GM12878 (cell line): ENCODE results near the gene C19orf12. TPM values are rescaled to one million over a fixed set of nuclear protein-coding genes. Genes with fewer than 3 reads are reported as not detected.

Experiments used
- ATAC-seq: fragments of 200-7000 bp; cut with Tn5 transposase; 3 replicates; pipeline ENCODE4 v1.9.1; 2020; ENCODE audit warnings: mild to moderate bottlenecking, moderate library complexity
- BruUV-seq: library from RNA; stranded (reverse); fragments of 400-500 nt; replicated peaks from 2 replicates; lab custom pipeline; 2021; lab: Mats Ljungman, UMichigan
- CTCF ChIA-PET: fragments of 300-600 bp; sonication (Branson Sonifier 250); formaldehyde crosslinking; extraction: SDS; loops from one replicate; lab custom pipeline; 2021; ENCODE audit warnings: inconsistent platforms; lab: Yijun Ruan, JAX
- POLR2A ChIA-PET: fragments of 350-600 bp; formaldehyde crosslinking; extraction: SDS; loops from one replicate; lab custom pipeline; 2021; ENCODE audit warnings: inconsistent platforms; lab: Charles Lee
- RAD21 ChIA-PET: fragments of 300-600 bp; sonication (Branson Sonifier 250); formaldehyde crosslinking; loops from one replicate; lab custom pipeline; 2023; ENCODE audit warnings: antibody characterized with exemption; ENCODE audit not compliant: unreplicated experiment; lab: Charles Lee
- SMC1A ChIA-PET: fragments of 300-600 bp; sonication (Branson Sonifier 250); formaldehyde crosslinking; loops from one replicate; lab custom pipeline; 2023; ENCODE audit not compliant: unreplicated experiment, uncharacterized antibody; lab: Charles Lee
- DNase-seq: peaks from one replicate; pipeline ENCODE4 v3.0.0-alpha.2; 2011; ENCODE audit warnings: low read depth, low spot score
- FAIRE-seq: peaks from 3 replicates; lab custom pipeline; 2011; peaks lifted over from hg19 to GRCh38; lab: Jason Lieb, UNC
- H2AFZ ChIP-seq: 2 replicates; pipeline ENCODE4 v1.6.0; 2011; ENCODE audit warnings: low read depth, low read length, control low read depth; ENCODE audit not compliant: control insufficient read depth
- H3K27ac ChIP-seq: 2 replicates; pipeline ENCODE4 v1.5.1; 2011; ENCODE audit warnings: control low read depth; ENCODE audit not compliant: control insufficient read depth, insufficient read depth
- H3K27me3 ChIP-seq, 2 experiments: replicated peaks in 1 of 2; 2 replicates each; pipeline versions ENCODE4 v1.6.0 to v1.6.1; 2011; ENCODE audit warnings: low read length in 1 of 2; ENCODE audit not compliant: control insufficient read depth in 2 of 2, insufficient read depth in 2 of 2
- H3K36me3 ChIP-seq, 2 experiments: 2 replicates each; pipeline ENCODE4 v1.5.1; 2011; ENCODE audit warnings: low read length in 1 of 2; ENCODE audit not compliant: control insufficient read depth in 2 of 2, insufficient read depth in 2 of 2
- H3K4me1 ChIP-seq: 2 replicates; pipeline ENCODE4 v1.6.1; 2011; ENCODE audit warnings: mild to moderate bottlenecking, low read length, moderate library complexity, mixed read lengths; ENCODE audit not compliant: control insufficient read depth, insufficient read depth
- H3K4me2 ChIP-seq: 2 replicates; pipeline ENCODE4 v1.6.0; 2011; ENCODE audit warnings: control low read depth; ENCODE audit not compliant: control insufficient read depth, insufficient read depth
- H3K4me3 ChIP-seq: fragments of 200-600 bp; sonication (generic); 2 replicates; pipeline ENCODE4 v1.5.1; 2016
- H3K79me2 ChIP-seq: 2 replicates; pipeline ENCODE4 v1.6.0; 2011; ENCODE audit warnings: low read length; ENCODE audit not compliant: control insufficient read depth, insufficient read depth
- H3K9ac ChIP-seq: 2 replicates; pipeline ENCODE4 v1.8.0; 2011; ENCODE audit warnings: low read length, control low read depth, mixed read lengths; ENCODE audit not compliant: control insufficient read depth, insufficient read depth
- H3K9me3 ChIP-seq: replicated peaks from 3 replicates; pipeline ENCODE4 v1.5.1; 2011; ENCODE audit warnings: mild to moderate bottlenecking, low read length; ENCODE audit not compliant: control insufficient read depth, insufficient read depth
- H4K20me1 ChIP-seq: 2 replicates; pipeline ENCODE4 v1.6.0; 2011; ENCODE audit not compliant: control insufficient read depth, insufficient read depth
- BMI1 ChIP-seq: fragments of 450-650 bp; IDR thresholded peaks from 2 replicates; pipeline ENCODE4 v1.6.1; 2016; ENCODE audit warnings: mild to moderate bottlenecking, moderate library complexity, borderline replicate concordance
- BRCA1 ChIP-seq: IDR thresholded peaks from 2 replicates; pipeline ENCODE4 v1.6.1; 2011; ENCODE audit warnings: low read depth, low read length, improper control_type of control experiment
- DPF2 ChIP-seq: fragments of 450-650 bp; IDR thresholded peaks from 2 replicates; pipeline ENCODE4 v1.6.1; 2017; ENCODE audit warnings: mild to moderate bottlenecking
- EZH2 ChIP-seq: IDR thresholded peaks from 2 replicates; pipeline ENCODE4 v1.6.1; 2012; ENCODE audit warnings: low read depth, mild to moderate bottlenecking, control low read depth, inconsistent platforms, low read length, borderline replicate concordance; ENCODE audit not compliant: control insufficient read depth
- FOXM1 ChIP-seq: IDR thresholded peaks from 2 replicates; pipeline ENCODE4 v1.6.1; 2012; ENCODE audit warnings: low read depth, mild to moderate bottlenecking, inconsistent platforms, low read length, moderate library complexity
- GATAD2B ChIP-seq: fragments of 450-650 bp; conservative IDR thresholded peaks from 2 replicates; pipeline ENCODE4 v1.6.1; 2017; ENCODE audit warnings: low read depth, mild to moderate bottlenecking, moderate library complexity
- KDM1A ChIP-seq: fragments of 200-600 bp; sonication (generic); IDR thresholded peaks from 2 replicates; pipeline ENCODE4 v1.6.1; 2016; ENCODE audit warnings: borderline replicate concordance
- NR2C2 ChIP-seq: IDR thresholded peaks from 2 replicates; pipeline ENCODE4 v1.6.1; 2011; ENCODE audit warnings: borderline replicate concordance, low read depth; ENCODE audit not compliant: control insufficient read depth, insufficient read length
- NR2F1 ChIP-seq: fragments of 450-650 bp; conservative IDR thresholded peaks from 2 replicates; pipeline ENCODE4 v1.6.1; 2017; ENCODE audit warnings: mild to moderate bottlenecking
- PML ChIP-seq: IDR thresholded peaks from 2 replicates; pipeline ENCODE4 v1.6.1; 2012; ENCODE audit warnings: low read length, inconsistent platforms
- POU2F2 ChIP-seq: IDR thresholded peaks from 3 replicates; pipeline ENCODE4 v1.6.1; 2011; ENCODE audit warnings: low read depth, mild to moderate bottlenecking, low read length, borderline replicate concordance
- RCOR1 ChIP-seq: conservative IDR thresholded peaks from 2 replicates; pipeline ENCODE4 v1.6.1; 2012; ENCODE audit warnings: low read depth, low read length, improper control_type of control experiment
- RUNX3 ChIP-seq: IDR thresholded peaks from 2 replicates; pipeline ENCODE4 v1.6.1; 2012; ENCODE audit warnings: low read length, inconsistent platforms
- SMC3 ChIP-seq: IDR thresholded peaks from 2 replicates; pipeline ENCODE4 v1.6.1; 2011; ENCODE audit warnings: low read length, improper control_type of control experiment, borderline replicate concordance
- TBL1XR1 ChIP-seq: IDR thresholded peaks from 2 replicates; pipeline ENCODE4 v1.6.1; 2012; ENCODE audit warnings: low read depth, low read length, improper control_type of control experiment
- TCF12 ChIP-seq: IDR thresholded peaks from 2 replicates; pipeline ENCODE4 v1.6.1; 2011; ENCODE audit warnings: low read depth, mild to moderate bottlenecking, low read length
- WGBS: methylation state at CpG from one replicate; pipeline ENCODE4 v1.1.6; 2016; ENCODE audit warnings: low lambda C conversion rate; ENCODE audit not compliant: insufficient replicate concordance, insufficient coverage; ENCODE audit errors: missing lambda C conversion rate; 5-methylcytosine and 5-hydroxymethylcytosine counted together
- in situ Hi-C: fragments of 300-500 bp; cut with MboI; formaldehyde crosslinking; loops from 9 replicates; pipeline ENCODE4 v1.14.3; 2018; ENCODE audit warnings: mixed read lengths
- intact Hi-C: fragments of 100-400 bp; cut with micrococcal nuclease; formaldehyde crosslinking; loops from one replicate; pipeline ENCODE4 v1.14.2; 2022; ENCODE audit not compliant: unreplicated experiment
- polyA plus RNA-seq, 11 experiments: library from polyadenylated mRNA; depleted of rRNA in 4 of 11; unstranded in 6 of 11; stranded (reverse) in 5 of 11; fragments of >200 nt; fragmentation: Nextera tagmentation in 4 of 11; fragmentation: Illumina TruSeq in 1 of 11; extraction: Ambion mirVana in 4 of 11; extraction: Trizol in 1 of 11; gene quantifications; 1 replicate in 1 of 11; 2 replicates in 10 of 11; pipeline versions ENCODE4 v1.2.1 to v1.2.3, GENCODE V29; 2011 to 2016; ENCODE audit warnings: inconsistent platforms in 2 of 11, missing spikeins in 2 of 11, low read depth in 1 of 11
- total RNA-seq, 4 experiments: library from RNA; depleted of rRNA in 3 of 4; stranded (reverse); fragments of >200 nt in 3 of 4; fragmentation: Illumina TruSeq in 1 of 4; extraction: Trizol in 1 of 4; gene quantifications; 2 replicates each; pipeline versions ENCODE4 v1.2.1 to v1.2.3, GENCODE V29; 2013 to 2021
- TF ChIP-seq, protein P1 (sequence below), 3 experiments: IDR thresholded peaks in 2 of 3; conservative IDR thresholded peaks in 1 of 3; 2 replicates each; pipeline ENCODE4 v1.5.1; 2011; ENCODE audit warnings: low read depth in 3 of 3, low read length in 3 of 3, mild to moderate bottlenecking in 3 of 3, control low read depth in 2 of 3, moderate library complexity in 2 of 3, inconsistent platforms in 1 of 3, mixed read lengths in 1 of 3; ENCODE audit not compliant: control insufficient read depth in 2 of 3, insufficient read depth in 1 of 3; ENCODE audit errors: extremely low read depth in 1 of 3
- TF ChIP-seq, protein P2 (sequence below): fragments of 450-650 bp; IDR thresholded peaks from 2 replicates; pipeline ENCODE4 v1.6.1; 2016; ENCODE audit warnings: mild to moderate bottlenecking

The C19orf12 gene
- total and polyA plus RNA-seq, 10 of the 15 experiments (the other 5 are each of a cell fraction or from before 2014, with no cell fraction given) = 2.3 to 23.5 (median 20.3) TPM

- FAIRE-seq (no peak), ATAC-seq (no peak)
- H3K4me3 ChIP-seq = peak overlapping the region; percentile 92; the same call in 1 of the 2 replicates
Observed at GRCh38 chr19:29668746-29669609, 46.1 kb downstream of the C19orf12 start.

More at GRCh38 chr19:29668746-29669609, 46.1 kb downstream of the C19orf12 start:
- CTCF ChIA-PET = interaction anchor here (0.6 to 6.5 kb wide), 7 partner anchors 11 to 59 kb away, joined by 3 to 111 read pairs (median 26); partner anchors contain the start of gene C19orf12
- in situ Hi-C loops (loop anchor here (10.0 kb wide), 1 partner anchor 54 kb away; no protein-coding TSS in a partner anchor), intact Hi-C loops (no loop called here)
- SMC1A ChIA-PET = interaction anchor here (0.7 to 4.7 kb wide), 11 partner anchors 7 to 70 kb away, joined by 3 to 42 read pairs (median 4); no protein-coding TSS in a partner anchor
- 67% methylated on average over 13 of the region's 13 CpGs for WGBS
- Histone ChIP-seq H4K20me1 (no peaks in the 10 kb centered on the region), H3K36me3 (peaks cover 4 to 5% of the 10 kb centered on the region in 2 experiments), H2AFZ (no peak overlapping the region), H3K4me1 (peaks cover 68% of the 10 kb centered on the region), H3K9ac (peak overlapping the region; percentile 69), H3K27ac (peak overlapping the region; percentile 84), H3K27me3 (no peaks in the 10 kb centered on the region), H3K4me2 (peak overlapping the region; percentile 89), H3K9me3 (no peaks in the 10 kb centered on the region), H3K79me2 (peaks cover 79% of the 10 kb centered on the region)
- no TSS peak for BruUV-seq
- RAD21 ChIA-PET = interaction anchor here (1.0 to 5.3 kb wide), 3 partner anchors 46 to 62 kb away, joined by 3 to 78 read pairs (median 37); partner anchors contain the start of gene C19orf12
- POLR2A ChIA-PET = interaction anchor here (0.7 to 2.3 kb wide), 8 partner anchors 20 to 499 kb away, joined by 3 to 16 read pairs (median 5); partner anchors contain the start of genes C19orf12 and POP4
- no peak for TF ChIP-seq FOXM1
- 0 out of 2 replicates have a peak, but pooled peaks have one; percentile 14 for TF ChIP-seq DPF2
- TF ChIP-seq TBL1XR1 = no peak
- TF ChIP-seq SMC3 = peak; percentile 10; the same call in 1 of the 2 replicates
- no peak for TF ChIP-seq KDM1A
- TF ChIP-seq, protein P1, sequence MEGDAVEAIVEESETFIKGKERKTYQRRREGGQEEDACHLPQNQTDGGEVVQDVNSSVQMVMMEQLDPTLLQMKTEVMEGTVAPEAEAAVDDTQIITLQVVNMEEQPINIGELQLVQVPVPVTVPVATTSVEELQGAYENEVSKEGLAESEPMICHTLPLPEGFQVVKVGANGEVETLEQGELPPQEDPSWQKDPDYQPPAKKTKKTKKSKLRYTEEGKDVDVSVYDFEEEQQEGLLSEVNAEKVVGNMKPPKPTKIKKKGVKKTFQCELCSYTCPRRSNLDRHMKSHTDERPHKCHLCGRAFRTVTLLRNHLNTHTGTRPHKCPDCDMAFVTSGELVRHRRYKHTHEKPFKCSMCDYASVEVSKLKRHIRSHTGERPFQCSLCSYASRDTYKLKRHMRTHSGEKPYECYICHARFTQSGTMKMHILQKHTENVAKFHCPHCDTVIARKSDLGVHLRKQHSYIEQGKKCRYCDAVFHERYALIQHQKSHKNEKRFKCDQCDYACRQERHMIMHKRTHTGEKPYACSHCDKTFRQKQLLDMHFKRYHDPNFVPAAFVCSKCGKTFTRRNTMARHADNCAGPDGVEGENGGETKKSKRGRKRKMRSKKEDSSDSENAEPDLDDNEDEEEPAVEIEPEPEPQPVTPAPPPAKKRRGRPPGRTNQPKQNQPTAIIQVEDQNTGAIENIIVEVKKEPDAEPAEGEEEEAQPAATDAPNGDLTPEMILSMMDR (IDR thresholded peaks at IDR 0.05 in 2 of 3, conservative IDR thresholded peaks at IDR 0.05 in 1 of 3; ENCODE audit: control insufficient read depth in 2 of 3, extremely low read depth in 1 of 3, insufficient read depth in 1 of 3, low read depth in 3 of 3, low read length in 3 of 3) = peak; percentile 24 to 57 (median 29); a peak in 5 of 6 replicates
- 0 out of 2 replicates have a peak, but pooled peaks have one; percentile 18 for TF ChIP-seq RUNX3
- 0 out of 3 replicates have a peak, but pooled peaks have one; percentile 13 for TF ChIP-seq POU2F2
- no peak for TF ChIP-seq RCOR1
- TF ChIP-seq NR2F1 = 0 out of 2 replicates have a peak, but pooled peaks have one; percentile 14
- no peak for TF ChIP-seq PML
- no peak for TF ChIP-seq BMI1
- TF ChIP-seq EZH2 = no peak
- TF ChIP-seq BRCA1 = no peak
- no peak for TF ChIP-seq TCF12
- TF ChIP-seq GATAD2B = 0 out of 2 replicates have a peak, but pooled peaks have one; percentile 38
- no peak for TF ChIP-seq NR2C2
- TF ChIP-seq, protein P2, sequence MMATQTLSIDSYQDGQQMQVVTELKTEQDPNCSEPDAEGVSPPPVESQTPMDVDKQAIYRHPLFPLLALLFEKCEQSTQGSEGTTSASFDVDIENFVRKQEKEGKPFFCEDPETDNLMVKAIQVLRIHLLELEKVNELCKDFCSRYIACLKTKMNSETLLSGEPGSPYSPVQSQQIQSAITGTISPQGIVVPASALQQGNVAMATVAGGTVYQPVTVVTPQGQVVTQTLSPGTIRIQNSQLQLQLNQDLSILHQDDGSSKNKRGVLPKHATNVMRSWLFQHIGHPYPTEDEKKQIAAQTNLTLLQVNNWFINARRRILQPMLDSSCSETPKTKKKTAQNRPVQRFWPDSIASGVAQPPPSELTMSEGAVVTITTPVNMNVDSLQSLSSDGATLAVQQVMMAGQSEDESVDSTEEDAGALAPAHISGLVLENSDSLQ = no peak
- DNase-seq = no peak
